ENCODE measurements around the gene RNF17.
A peak's percentile ranks its signal among the peaks of the same experiment; 100 is the strongest.
"Not testable (repeated sequence)": the region's sequence is repeated elsewhere in the genome, so short reads cannot be mapped to it uniquely, and the experiment has no call there.

RNF17 gene

DNA sequence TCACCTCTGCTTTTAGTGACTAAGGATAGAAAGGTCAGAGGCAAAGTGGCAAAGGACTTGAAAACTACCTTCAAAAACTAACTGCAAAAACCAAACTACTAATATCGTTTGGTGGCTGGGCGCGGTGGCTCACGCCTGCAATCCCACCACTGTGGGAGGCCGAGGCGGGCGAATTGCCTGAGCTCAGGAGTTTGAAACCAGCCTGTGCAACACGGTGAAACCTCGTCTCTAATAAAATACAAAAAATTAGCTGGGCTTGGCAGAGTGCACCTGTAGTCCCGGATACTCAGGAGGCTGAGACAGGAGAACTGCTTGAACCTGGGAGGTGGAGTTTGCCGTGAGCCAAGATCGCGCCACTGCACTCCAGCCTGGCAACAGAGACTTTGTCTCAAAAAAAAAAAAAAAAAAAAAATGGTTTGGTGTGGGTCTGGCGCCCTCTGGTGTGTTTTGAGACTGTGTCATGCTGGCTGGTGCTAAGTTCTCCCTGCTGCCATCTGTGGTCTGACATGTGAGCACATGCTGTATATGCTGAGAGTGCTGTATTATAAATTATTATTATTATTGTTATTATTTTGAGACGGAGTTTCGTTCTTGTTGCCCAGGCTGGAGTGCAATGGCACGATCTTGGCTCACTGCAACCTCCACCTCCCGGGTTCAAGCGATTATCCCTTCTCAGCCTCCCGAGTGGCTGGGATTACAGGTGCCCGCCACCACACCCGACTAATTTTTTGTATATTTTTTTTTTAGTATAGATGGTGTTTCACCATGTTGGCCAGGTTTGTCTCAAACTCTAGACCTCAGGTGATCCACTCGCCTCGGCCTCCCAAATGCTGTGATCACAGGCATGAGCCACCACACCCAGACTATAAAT lies 36.0 kb upstream of the RNF17 start:
- ChIA-PET POLR2A (no interaction called here), CTCF (interaction anchor here (0.7 to 1.2 kb wide), 5 partner anchors 32 to 633 kb away, joined by 3 to 8 read pairs (median 5); no protein-coding TSS in a partner anchor)
- DNase-seq (ENCODE audit: extremely low spot score): peak; percentile 68
- TF ChIP-seq, protein P1, sequence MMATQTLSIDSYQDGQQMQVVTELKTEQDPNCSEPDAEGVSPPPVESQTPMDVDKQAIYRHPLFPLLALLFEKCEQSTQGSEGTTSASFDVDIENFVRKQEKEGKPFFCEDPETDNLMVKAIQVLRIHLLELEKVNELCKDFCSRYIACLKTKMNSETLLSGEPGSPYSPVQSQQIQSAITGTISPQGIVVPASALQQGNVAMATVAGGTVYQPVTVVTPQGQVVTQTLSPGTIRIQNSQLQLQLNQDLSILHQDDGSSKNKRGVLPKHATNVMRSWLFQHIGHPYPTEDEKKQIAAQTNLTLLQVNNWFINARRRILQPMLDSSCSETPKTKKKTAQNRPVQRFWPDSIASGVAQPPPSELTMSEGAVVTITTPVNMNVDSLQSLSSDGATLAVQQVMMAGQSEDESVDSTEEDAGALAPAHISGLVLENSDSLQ (IDR thresholded peaks at IDR 0.05): no peak
- TF ChIP-seq ZNF384 (IDR thresholded peaks at IDR 0.05): peak; percentile 99

DNA sequence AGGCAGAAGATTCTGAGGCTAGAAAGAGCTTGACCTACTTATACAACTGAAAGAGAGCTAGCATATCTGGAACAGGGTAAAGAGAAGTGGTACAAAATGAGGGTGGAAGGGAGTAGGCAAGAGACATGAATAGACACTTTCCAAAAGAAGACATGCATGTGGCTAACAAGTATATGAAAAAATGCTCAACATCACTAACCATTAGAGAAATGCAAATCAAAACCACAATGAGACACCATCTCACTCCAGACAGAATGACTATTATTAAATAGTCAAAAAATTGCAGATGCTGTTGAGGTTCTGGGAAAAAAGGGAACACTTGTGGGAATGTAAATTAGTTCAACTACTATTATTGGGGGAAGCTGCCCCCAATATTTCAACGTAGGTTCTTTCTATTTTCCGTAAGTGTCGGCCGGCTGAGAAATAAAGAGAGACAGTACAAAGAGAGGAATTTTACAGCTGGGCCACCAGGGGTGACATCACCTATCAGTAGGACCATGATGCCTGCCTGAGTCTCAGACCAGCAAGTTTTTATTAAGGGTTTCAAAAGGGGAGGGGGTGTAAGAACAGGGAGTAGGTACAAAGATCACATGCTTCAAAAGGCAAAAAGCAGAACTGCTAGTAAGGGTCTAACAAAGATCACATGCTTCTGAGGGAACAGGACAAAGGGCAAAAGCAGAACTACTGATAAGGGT lies 32.9 kb upstream of the RNF17 start:
- POLR2A ChIA-PET; DNase-seq (ENCODE audit: extremely low spot score); CTCF ChIA-PET: not testable (repeated sequence)

DNA sequence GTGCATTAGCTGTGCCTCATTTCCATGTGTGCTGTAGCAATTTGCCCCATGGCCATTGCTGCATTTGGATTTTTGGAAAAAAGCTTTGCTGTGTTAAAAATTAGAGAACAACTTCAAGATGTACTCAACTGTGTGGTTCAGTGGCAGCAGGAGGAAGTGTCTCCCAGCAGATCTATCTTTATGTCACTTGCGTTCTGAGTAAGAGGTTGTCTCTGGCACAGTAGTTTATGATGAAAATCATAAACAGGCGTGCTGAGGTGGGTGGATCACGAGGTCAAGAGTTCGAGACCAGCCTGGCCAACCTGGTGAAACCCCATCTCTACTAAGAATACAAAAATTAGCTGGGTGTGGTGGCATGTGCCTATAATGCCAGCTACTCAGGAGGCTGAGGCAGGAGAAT lies 29.0 kb upstream of the RNF17 start:
- CTCF ChIA-PET: no interaction called here
- POLR2A ChIA-PET: no interaction called here
- no peak for DNase-seq (ENCODE audit: extremely low spot score)
- no peak for TF ChIP-seq BHLHE40 (IDR thresholded peaks at IDR 0.05; ENCODE audit: borderline replicate concordance)
- TF ChIP-seq FOXA1 (IDR thresholded peaks at IDR 0.05): no peak
- TF ChIP-seq LEF1 (IDR thresholded peaks at IDR 0.05; ENCODE audit: borderline replicate concordance): no peak
- TF ChIP-seq FOXK2 (IDR thresholded peaks at IDR 0.05): no peak
- no peak for TF ChIP-seq ZNF384 (IDR thresholded peaks at IDR 0.05)
- TF ChIP-seq HDGF (IDR thresholded peaks at IDR 0.05; ENCODE audit: borderline replicate concordance): no peak
- no peak for TF ChIP-seq ARNT (IDR thresholded peaks at IDR 0.05)
- TF ChIP-seq TARDBP (IDR thresholded peaks at IDR 0.05): no peak

GRCh38 chr13:24737042-24737441 lies 26.9 kb upstream of the RNF17 start:
- ChIA-PET CTCF (no interaction called here), POLR2A (no interaction called here)

DNA sequence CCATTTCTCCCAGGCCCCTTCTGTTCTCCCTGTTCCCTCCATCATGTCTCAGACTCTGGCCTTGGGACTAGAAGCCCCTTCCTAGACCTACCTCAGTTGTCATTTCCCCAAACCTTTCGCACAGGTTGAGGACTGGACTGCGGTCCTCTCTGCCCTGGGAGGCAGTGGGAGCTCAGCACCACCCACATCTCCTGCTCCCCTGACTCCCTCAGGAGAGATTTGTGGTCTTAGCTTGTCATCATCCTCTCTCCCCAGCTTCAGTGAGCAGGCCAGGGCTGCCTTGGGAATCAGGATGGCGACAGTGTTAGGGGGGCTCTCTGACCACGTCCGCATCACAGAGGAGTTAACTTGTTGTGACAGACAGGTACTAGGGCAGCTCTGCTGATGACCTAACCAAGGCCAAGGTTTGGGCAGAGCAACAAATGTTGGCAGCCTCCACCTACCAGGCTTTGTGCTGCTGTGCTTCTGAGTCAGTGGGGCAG lies 25.6 kb upstream of the RNF17 start:
- POLR2A ChIA-PET: no interaction called here
- DNase-seq (ENCODE audit: extremely low spot score): no peak
- CTCF ChIA-PET: interaction anchor here (0.6 kb wide), 1 partner anchor 61 kb away, joined by 3 read pairs; no protein-coding TSS in a partner anchor
- no peak for TF ChIP-seq FOXA1 (IDR thresholded peaks at IDR 0.05)
- no peak for TF ChIP-seq CTBP1 (IDR thresholded peaks at IDR 0.05; ENCODE audit: borderline replicate concordance)
- no peak for TF ChIP-seq FOXK2 (IDR thresholded peaks at IDR 0.05)
- TF ChIP-seq, protein P1 (IDR thresholded peaks at IDR 0.05): no peak
- no peak for TF ChIP-seq ELF4 (IDR thresholded peaks at IDR 0.05)
- TF ChIP-seq L3MBTL2 (conservative IDR thresholded peaks at IDR 0.05): no peak
- no peak for TF ChIP-seq SP1 (IDR thresholded peaks at IDR 0.05)
- no peak for TF ChIP-seq HDGF (IDR thresholded peaks at IDR 0.05; ENCODE audit: borderline replicate concordance)
- no peak for TF ChIP-seq ZNF384 (IDR thresholded peaks at IDR 0.05)

More at GRCh38 chr13:24737042-24737441, 26.9 kb upstream of the RNF17 start:
- no peak for TF ChIP-seq BHLHE40 (IDR thresholded peaks at IDR 0.05; ENCODE audit: borderline replicate concordance)
- no peak for DNase-seq (ENCODE audit: extremely low spot score)

DNA sequence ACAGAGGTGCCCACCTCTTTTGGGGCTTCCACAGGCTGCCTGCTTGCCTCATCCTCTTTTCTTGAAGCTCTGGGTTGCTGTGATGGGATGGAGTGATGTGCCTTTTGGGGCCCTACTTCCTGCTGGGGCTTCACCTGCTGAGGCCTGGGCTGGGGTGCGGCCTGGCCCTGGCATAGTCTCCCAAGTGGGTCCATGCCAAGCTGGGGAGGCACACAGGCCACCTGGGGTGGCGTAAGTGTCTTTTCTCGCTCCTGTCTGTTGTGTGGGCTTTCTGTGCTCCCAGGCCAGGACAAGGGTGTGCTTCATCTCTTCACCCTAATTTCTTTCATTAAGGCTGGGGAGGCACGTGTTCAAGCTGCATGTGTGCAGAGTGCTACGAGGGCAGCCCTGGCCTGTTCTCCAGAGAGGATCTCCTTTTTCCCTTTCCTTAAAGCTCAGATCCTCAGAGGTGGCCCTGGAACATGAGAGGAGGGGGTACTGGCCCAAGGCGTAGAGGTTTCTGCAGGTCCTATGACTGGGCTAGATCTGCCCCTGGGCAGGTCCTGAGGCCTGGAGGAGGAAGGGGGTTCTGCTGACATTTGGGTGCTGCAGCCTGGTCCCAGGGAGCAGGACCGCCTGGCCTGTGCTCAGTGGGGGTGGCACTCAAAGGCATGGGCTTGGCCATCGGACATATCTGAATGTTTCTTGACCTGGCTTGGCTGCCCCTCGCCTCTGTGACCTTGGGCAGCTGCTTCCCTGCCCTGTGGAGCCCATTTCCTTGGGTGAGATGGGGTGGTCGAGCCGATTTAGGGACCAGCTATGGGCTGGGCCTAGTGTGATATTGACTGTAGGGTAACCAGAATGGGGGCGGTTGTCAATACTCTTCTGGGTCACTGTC lies 23.7 kb upstream of the RNF17 start:
- ChIA-PET POLR2A (interaction anchor here (1.4 kb wide), 1 partner anchor 228 kb away, joined by 3 read pairs; no protein-coding TSS in a partner anchor), CTCF (interaction anchor here (0.5 to 0.9 kb wide), 2 partner anchors 47 to 180 kb away, joined by 3 read pairs; no protein-coding TSS in a partner anchor)
- no peak for TF ChIP-seq TARDBP (IDR thresholded peaks at IDR 0.05)
- TF ChIP-seq HDGF (IDR thresholded peaks at IDR 0.05; ENCODE audit: borderline replicate concordance): no peak
- no peak for TF ChIP-seq SUZ12 (IDR thresholded peaks at IDR 0.05)
- TF ChIP-seq ELF4 (IDR thresholded peaks at IDR 0.05): no peak
- TF ChIP-seq FOXK2 (IDR thresholded peaks at IDR 0.05): no peak
- no peak for TF ChIP-seq LEF1 (IDR thresholded peaks at IDR 0.05; ENCODE audit: borderline replicate concordance)
- TF ChIP-seq BHLHE40 (IDR thresholded peaks at IDR 0.05; ENCODE audit: borderline replicate concordance): no peak
- no peak for TF ChIP-seq L3MBTL2 (conservative IDR thresholded peaks at IDR 0.05)
- no peak for TF ChIP-seq CTBP1 (IDR thresholded peaks at IDR 0.05; ENCODE audit: borderline replicate concordance)
- no peak for TF ChIP-seq ARNT (IDR thresholded peaks at IDR 0.05)
- no peak for TF ChIP-seq ZNF384 (IDR thresholded peaks at IDR 0.05)
- no peak for TF ChIP-seq FOXM1 (IDR thresholded peaks at IDR 0.05; ENCODE audit: borderline replicate concordance)
- no peak for TF ChIP-seq FOXA1 (IDR thresholded peaks at IDR 0.05)
- TF ChIP-seq SP1 (IDR thresholded peaks at IDR 0.05): no peak
- TF ChIP-seq, protein P1 (IDR thresholded peaks at IDR 0.05): no peak
- no peak for TF ChIP-seq NFRKB (IDR thresholded peaks at IDR 0.05)
- no peak for DNase-seq (ENCODE audit: extremely low spot score)

Data from HEK293T (cell line).